ENCODE data around the gene RAD51B. TPM values are rescaled to one million over a fixed set of nuclear protein-coding genes. Genes with fewer than 3 reads are reported as not detected.

The RAD51B gene
- total RNA-seq, 1 experiment from 2014 or later, result 29.9 TPM

GRCh38 chr14:68154275-68154674 lies 334.7 kb downstream of the RAD51B start:
- no peak overlapping the region for H3K27ac ChIP-seq
- no peak overlapping the region for H3K4me2 ChIP-seq
- ChIA-PET CTCF (no interaction called here), POLR2A (ENCODE audit: unreplicated experiment) (interaction anchor here (0.6 kb wide), 1 partner anchor 639 kb away, joined by 7 read pairs; the partner anchor contains the start of gene ZFP36L1)
- intact Hi-C loops (cut with micrococcal nuclease; ENCODE audit: unreplicated experiment), result no loop called here
- no peaks in the 10 kb centered on the region for H3K79me2 ChIP-seq (ENCODE audit: low read depth)
- H3K9me3 ChIP-seq (ENCODE audit: insufficient read depth, low read depth), result peaks cover 23% of the 10 kb centered on the region
- no peak overlapping the region for H2AFZ ChIP-seq
- peaks cover 8% of the 10 kb centered on the region; the same call in 1 of the 2 replicates for H3K4me1 ChIP-seq (replicated peaks; ENCODE audit: insufficient read depth)
- H3F3A ChIP-seq (ENCODE audit: insufficient read depth, low read depth), result 0 out of 2 replicates have a peak, but pooled peaks cover 4% of the 10 kb centered on the region
- DNase-seq, result no peak
- no peak overlapping the region for H3K4me3 ChIP-seq
- no TSS peak for BruUV-seq (replicated peaks)
- no peaks in the 10 kb centered on the region for H3K36me3 ChIP-seq (ENCODE audit: low read depth)
- no peaks in the 10 kb centered on the region for H3K9me2 ChIP-seq (ENCODE audit: insufficient read depth)
- no peaks in the 10 kb centered on the region for H3K27me3 ChIP-seq (ENCODE audit: insufficient read depth, low read depth)
- H4K20me1 ChIP-seq (ENCODE audit: insufficient read depth), result no peaks in the 10 kb centered on the region
- no peak for TF ChIP-seq EZH2 (IDR thresholded peaks at IDR 0.05; ENCODE audit: low read depth)
- TF ChIP-seq, protein P1, sequence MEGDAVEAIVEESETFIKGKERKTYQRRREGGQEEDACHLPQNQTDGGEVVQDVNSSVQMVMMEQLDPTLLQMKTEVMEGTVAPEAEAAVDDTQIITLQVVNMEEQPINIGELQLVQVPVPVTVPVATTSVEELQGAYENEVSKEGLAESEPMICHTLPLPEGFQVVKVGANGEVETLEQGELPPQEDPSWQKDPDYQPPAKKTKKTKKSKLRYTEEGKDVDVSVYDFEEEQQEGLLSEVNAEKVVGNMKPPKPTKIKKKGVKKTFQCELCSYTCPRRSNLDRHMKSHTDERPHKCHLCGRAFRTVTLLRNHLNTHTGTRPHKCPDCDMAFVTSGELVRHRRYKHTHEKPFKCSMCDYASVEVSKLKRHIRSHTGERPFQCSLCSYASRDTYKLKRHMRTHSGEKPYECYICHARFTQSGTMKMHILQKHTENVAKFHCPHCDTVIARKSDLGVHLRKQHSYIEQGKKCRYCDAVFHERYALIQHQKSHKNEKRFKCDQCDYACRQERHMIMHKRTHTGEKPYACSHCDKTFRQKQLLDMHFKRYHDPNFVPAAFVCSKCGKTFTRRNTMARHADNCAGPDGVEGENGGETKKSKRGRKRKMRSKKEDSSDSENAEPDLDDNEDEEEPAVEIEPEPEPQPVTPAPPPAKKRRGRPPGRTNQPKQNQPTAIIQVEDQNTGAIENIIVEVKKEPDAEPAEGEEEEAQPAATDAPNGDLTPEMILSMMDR (conservative IDR thresholded peaks at IDR 0.05), result no peak

DNA sequence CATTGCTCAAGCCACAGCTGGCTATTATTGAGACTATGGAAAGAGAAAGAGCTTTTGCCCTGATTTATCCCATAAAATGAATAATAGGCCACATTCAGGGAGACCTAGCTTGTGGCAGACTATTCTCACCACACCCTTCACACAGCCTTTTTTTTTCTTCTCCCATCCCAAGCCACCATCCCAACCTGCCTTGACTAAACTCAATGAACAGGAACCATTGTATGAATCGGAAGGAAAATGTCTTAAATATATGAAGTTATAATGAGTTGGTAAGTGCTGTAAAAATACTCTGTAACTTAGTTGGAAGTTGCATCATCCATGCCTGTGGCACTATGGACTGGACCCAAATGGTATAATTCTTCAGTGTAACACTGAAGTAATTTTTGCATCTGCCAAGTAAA lies 338.4 kb downstream of the RAD51B start:
- peaks cover 10% of the 10 kb centered on the region; the same call in 1 of the 2 replicates for H3K9me3 ChIP-seq (ENCODE audit: insufficient read depth, low read depth)
- CTCF ChIA-PET, result interaction anchor here (0.6 kb wide), 1 partner anchor 214 kb away, joined by 4 read pairs; no protein-coding TSS in a partner anchor
- H2AFZ ChIP-seq, result peak overlapping the region; percentile 30; the same call in 1 of the 2 replicates
- H3K4me2 ChIP-seq, result no peak overlapping the region
- POLR2A ChIA-PET (ENCODE audit: unreplicated experiment), result interaction anchor here (0.6 kb wide), 2 partner anchors 149 to 1619 kb away, joined by 3 to 5 read pairs; no protein-coding TSS in a partner anchor
- no TSS peak for BruUV-seq (replicated peaks)
- H3F3A ChIP-seq (ENCODE audit: insufficient read depth, low read depth), result 0 out of 2 replicates have a peak, but pooled peaks cover 4% of the 10 kb centered on the region
- H3K79me2 ChIP-seq (ENCODE audit: low read depth), result no peaks in the 10 kb centered on the region
- TF ChIP-seq, protein P1 (conservative IDR thresholded peaks at IDR 0.05), result no peak
- H3K4me3 ChIP-seq, result no peak overlapping the region
- H3K27ac ChIP-seq, result peak overlapping the region; percentile 5; the same call in 1 of the 2 replicates
- H3K9me2 ChIP-seq (ENCODE audit: insufficient read depth), result no peaks in the 10 kb centered on the region
- intact Hi-C loops (cut with micrococcal nuclease; ENCODE audit: unreplicated experiment), result no loop called here
- no peak for DNase-seq
- H3K27me3 ChIP-seq (ENCODE audit: insufficient read depth, low read depth), result no peaks in the 10 kb centered on the region
- no peaks in the 10 kb centered on the region for H3K36me3 ChIP-seq (ENCODE audit: low read depth)
- H3K4me1 ChIP-seq (replicated peaks; ENCODE audit: insufficient read depth), result peaks cover 8% of the 10 kb centered on the region; the same call in 1 of the 2 replicates
- no peaks in the 10 kb centered on the region for H4K20me1 ChIP-seq (ENCODE audit: insufficient read depth)

DNA sequence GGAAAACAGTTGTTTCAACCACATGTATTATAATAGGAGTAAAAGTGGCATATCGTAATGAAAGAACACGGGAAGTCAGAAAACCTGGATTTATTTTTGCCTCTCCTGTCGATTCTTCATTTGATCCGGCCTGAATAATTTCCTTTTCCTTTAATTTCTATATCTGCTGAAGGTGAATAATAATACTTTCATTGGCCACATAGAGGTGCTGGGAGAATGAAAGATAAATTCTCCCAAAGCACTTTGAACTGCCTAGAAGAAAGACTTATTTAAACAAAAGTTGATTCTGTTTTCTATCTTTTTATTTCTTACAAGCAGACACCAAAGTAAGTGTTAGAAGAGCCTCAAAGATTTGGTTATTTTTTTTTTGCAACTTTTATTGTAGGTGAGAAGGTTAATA lies 339.1 kb downstream of the RAD51B start:
- intact Hi-C loops (cut with micrococcal nuclease; ENCODE audit: unreplicated experiment), result no loop called here
- Histone ChIP-seq H3K27me3 (ENCODE audit: insufficient read depth, low read depth) (no peaks in the 10 kb centered on the region), H3K36me3 (ENCODE audit: low read depth) (no peaks in the 10 kb centered on the region), H3K4me1 (replicated peaks; ENCODE audit: insufficient read depth) (peaks cover 8% of the 10 kb centered on the region; the same call in 1 of the 2 replicates), H3K4me3 (no peak overlapping the region), H2AFZ (no peak overlapping the region), H3F3A (ENCODE audit: insufficient read depth, low read depth) (0 out of 2 replicates have a peak, but pooled peaks cover 4% of the 10 kb centered on the region), H4K20me1 (ENCODE audit: insufficient read depth) (no peaks in the 10 kb centered on the region), H3K9me3 (ENCODE audit: insufficient read depth, low read depth) (peaks cover 6% of the 10 kb centered on the region; the same call in 1 of the 2 replicates), H3K27ac (no peak overlapping the region; the same call in 1 of the 2 replicates), H3K79me2 (ENCODE audit: low read depth) (no peaks in the 10 kb centered on the region), H3K9me2 (ENCODE audit: insufficient read depth) (no peaks in the 10 kb centered on the region), H3K4me2 (no peak overlapping the region)
- POLR2A ChIA-PET (ENCODE audit: unreplicated experiment), result no interaction called here
- CTCF ChIA-PET, result no interaction called here
- no TSS peak for BruUV-seq (replicated peaks)
- TF ChIP-seq, protein P1 (conservative IDR thresholded peaks at IDR 0.05), result no peak
- no peak for TF ChIP-seq EZH2 (IDR thresholded peaks at IDR 0.05; ENCODE audit: low read depth)
- DNase-seq, result no peak
